ENCODE data around the gene DHRS7B.

Gene DHRS7B

GRCh38 chr17:21235921-21236320, 109.2 kb downstream of the DHRS7B start:
- TF ChIP-seq CTCF (IDR thresholded peaks at IDR 0.05; ENCODE audit: low read depth, low read length, missing control alignments), result no peak
- DNase-seq (ENCODE audit: low read depth), result no peak
- H3K4me3 ChIP-seq (ENCODE audit: low read depth, low read length), result no peak overlapping the region

GRCh38 chr17:21239680-21240368, 113.1 kb downstream of the DHRS7B start:
- DNase-seq (ENCODE audit: low read depth), result no peak
- no peak overlapping the region for H3K4me3 ChIP-seq (ENCODE audit: low read depth, low read length)
- TF ChIP-seq CTCF (IDR thresholded peaks at IDR 0.05; ENCODE audit: low read depth, low read length, missing control alignments), result peak; percentile 63

- H3K4me3 ChIP-seq (ENCODE audit: low read depth, low read length), result no peak overlapping the region
- no peak for TF ChIP-seq CTCF (IDR thresholded peaks at IDR 0.05; ENCODE audit: low read depth, low read length, missing control alignments)
- no peak for DNase-seq (ENCODE audit: low read depth)
Observed at GRCh38 chr17:21240369-21241055, 113.7 kb downstream of the DHRS7B start.
